Amniotic stem cell (primary cell): ENCODE data around the gene MRAS.
"Not testable (repeated sequence)": the region's sequence is repeated elsewhere in the genome, so short reads cannot be mapped to it uniquely, and the experiment has no call there.

Source experiments
- DNase-seq: peaks from one replicate; lab custom pipeline; 2025; lab: John Stamatoyannopoulos, UW

Gene MRAS

DNA sequence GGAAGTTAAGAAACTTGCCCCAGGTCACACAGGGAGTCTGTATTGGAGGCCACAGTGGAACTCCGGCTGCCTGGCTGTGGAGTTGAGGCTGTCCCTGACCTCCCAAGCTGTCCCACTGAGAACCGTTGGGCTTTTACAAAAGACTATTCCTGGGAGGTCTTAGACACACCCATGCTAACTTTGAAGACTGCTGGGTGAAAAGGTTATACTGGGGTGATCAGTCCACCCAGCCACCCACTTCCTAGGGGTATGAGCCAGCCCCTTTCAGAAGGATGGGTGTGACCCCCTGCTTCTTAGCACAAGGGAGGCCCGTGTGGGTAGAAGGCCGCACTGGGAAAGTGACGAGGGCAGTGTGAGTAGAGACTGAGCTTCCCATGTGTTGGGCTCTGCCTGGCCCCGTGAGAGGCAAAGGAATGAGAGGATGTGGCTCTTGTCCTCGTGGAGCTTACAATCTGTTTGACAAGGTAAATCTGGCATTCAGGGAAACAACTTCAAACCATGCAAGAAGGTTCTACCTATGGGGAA, 19.0 kb downstream of the MRAS start:
- DNase-seq, result no peak

DNA sequence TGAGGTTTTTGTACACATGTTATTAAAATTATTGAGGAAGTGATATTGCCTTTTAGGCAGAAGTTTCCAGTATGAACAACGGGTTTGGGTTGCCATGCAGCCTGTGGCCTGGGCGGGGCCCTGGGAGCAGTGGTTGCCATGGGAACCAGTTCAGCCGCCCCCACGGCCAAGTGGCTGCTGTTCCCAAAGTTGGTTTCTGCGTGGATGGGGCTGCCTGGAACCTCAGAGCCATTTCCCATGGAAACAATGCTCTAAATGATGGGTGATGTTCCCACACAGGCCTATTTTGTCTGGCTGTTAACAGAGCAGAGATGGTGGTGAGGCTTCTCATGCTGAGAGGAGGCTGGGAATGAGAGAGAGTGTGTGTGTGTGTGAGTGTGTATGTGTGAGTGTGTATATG, 19.5 kb downstream of the MRAS start:
- no peak for DNase-seq

DNA sequence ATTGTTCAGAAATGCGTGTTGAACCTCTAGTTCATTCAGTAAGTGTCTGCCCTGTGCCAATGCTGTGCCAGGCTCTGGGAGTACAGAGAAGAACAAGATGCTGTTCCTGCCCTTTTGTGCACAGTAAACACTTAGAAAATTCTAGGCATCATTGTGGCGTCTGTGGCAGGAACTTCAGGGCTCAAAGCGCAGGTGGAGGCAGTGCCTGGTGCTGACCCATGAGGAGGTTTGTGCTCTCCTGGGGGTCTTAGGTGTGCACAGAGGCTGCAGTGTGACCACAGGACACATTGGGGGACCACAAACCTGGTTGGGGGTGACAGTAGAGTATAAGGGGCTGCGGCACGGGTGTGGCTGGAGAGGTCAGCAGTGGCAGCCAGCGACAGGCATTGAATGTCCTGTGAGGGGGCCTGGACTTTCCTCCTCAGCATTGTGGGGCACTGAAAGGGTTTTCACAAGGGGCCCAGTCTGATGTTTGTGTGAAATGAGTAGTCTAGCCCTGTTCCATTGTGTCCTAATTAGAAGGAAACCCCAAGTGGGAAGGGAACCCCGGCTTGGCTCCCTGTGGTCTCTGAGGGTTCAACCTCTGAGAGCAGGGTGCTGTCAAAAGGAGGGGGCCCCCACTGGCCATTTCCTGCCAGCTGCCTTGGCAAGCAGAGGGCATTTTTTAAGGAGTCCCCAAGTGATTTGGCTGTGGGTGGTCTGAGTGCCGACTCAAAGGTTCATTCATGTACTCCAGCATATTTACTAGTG, 20.9 kb downstream of the MRAS start:
- no peak for DNase-seq

DNA sequence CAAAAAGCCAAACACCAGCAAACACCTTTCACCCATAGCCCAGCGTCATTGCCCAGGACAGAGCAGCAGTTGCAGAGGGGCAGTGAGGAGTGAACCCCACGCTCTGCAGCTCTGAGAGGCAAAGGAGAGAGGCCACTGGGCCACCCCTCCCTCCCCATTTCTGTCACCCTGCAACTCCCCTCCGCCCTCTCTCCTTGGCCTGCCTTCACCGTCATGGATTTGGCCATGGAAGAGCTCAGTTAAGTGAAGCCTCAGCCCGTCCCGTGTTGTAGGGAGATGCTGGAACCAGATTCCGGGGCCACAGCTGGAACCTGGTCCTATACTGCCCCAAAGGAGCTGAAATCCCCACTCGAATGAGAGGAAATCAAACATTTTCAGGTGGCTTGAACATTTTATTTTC, 21.9 kb downstream of the MRAS start:
- DNase-seq, result no peak

DNA sequence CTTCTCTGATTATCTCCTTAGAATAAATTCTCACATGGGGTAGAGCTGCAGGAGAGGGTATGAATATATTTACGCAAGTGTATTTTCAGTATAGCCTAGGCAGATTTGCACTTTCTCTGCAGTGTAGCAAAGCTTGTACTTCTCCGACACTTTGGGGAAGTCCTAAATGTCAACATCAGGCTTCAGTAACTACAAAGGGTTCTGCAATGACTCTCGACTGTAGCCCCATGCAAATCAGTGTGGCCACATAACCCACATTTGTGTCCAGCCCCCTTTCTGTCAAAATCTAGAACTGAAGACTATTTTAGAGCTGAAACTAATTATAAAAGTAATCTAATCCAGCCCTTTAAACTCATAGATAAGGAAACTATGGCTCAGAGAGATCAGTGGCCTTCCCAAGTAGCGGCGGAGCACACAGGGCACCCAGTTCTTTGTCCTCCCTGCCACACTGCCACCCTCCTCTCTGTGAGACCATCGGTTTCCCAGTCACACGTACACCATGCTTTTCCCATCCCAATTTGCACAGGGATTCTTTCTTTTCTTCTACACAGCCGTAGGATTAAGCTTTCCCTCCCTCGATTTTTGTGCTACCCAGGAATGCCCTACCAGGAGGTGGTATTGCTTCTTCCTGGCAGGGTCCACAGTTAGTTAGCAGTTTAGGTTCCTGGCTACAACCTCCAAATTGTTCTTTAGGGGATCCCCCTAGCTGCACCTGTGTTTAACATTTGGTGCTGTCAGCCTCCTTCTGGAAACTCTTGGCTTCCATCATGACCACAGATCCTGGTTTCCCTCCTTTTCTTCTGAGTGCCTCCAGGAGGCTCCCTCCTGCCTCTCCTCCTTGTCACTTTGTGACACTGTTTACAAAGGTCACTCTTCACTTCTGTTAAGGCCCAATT, 22.9 kb downstream of the MRAS start:
- DNase-seq, result no peak

DNA sequence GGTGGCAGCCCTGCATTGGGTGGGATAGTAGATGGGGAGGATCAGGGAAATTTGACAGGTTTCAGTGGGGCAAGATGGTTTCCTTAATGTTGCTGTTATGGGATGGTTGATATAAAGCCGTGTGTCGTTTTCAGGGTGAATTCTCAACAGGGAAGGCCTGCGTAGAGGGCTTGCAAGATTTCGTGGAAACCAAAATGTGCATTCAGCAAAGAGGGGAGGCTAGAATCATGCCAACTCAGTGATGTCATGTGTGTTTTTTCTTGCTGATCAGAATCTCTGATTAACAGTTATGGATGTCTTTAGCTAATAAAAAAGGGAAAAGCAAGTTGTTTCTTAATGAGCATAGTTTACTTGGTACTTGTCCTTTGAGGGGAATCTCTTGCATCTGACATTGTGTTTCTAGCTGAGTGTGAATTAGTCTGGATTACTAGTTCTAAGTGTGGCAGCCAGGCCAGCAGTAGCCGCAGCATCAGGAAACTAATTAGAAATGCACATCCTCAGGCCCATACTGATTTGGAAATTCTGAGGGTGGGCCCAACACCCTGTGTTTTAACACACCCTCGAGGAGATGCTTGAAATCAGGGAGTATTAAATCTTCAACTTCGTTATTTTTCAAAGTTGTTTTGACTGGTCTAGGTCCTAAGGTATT, 24.8 kb downstream of the MRAS start:
- no peak for DNase-seq

DNA sequence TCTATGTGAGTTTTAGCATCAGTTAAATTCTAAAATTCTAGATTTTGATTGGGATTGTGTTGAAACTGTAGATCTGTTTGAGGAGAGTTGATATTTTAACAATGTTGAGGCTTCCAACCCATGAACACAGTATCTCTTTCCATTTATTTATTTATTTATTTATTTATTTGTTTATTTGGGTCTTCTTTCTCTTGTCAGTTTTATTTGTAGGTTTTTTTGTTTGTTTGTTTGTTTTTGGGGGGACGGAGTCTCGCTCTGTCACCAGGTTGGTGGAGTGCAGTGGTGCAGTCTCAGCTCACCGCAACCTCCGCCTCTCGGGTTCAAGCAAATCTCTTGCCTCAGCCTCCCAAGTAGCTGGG, 25.3 kb downstream of the MRAS start:
- no peak for DNase-seq

DNA sequence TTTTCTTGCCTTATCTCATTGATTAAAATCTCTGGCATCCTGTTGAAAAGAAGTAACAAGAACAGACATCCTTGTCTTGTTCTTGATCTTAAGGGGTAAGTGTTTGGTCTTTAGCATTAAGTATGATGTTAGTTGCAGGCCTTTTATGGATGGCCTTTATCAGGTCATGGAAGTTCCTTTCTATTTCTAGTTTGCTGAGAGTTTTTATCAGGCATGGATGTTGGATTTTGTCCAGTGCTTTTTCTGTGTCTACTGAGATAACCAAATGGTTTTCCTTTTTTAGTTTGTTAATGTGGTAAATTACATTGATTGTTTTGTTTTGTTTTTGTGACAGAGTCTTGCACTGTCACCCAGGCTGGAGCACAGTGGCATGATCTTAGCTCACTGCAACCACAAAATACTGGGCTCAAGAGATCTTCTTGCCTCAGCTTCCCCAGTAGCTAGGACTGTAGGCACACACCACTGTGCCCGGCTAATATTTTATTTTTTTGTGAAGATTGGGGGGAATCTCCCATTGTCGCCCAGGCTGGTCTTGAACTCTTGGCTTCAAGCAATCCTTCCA, 26.3 kb downstream of the MRAS start:
- no peak for DNase-seq

DNA sequence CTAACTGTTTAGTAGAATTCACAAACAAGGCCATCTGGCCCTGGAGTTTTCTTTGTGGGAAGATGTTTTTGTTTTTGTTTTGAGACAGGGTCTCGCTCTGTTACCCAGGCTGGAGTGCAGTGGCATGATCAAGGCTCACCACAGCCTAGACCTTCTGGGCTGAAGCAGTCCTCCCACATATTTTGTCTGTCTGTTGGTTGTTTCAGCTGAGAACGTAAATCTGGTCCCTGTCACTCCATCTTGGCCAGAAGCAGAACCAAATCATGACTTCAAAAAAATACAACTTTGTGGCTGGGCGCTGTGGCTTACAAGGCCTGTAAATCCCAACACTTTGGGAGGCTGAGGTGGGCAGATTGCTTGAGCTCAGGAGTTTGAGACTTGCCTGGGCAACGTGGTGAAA, 27.1 kb downstream of the MRAS start:
- DNase-seq, result no peak

DNA sequence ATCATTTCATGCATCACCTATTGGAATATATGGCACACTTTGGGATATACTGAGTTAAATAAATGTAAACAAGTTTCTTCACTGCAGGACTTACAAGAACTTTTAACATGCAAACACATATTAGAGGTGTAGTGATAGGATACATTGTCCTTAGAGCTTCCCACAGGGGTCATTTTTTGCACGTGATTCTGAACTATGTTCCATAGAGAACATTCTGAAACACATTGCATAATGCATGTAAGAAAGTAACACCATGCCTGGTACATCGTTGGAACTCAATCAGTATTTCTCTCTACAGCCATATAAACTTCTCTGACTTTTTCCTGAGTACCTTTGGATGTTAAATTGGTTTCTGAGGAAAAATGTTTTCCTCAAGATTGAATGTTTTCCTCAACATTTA, 28.3 kb downstream of the MRAS start:
- DNase-seq, result no peak

DNA sequence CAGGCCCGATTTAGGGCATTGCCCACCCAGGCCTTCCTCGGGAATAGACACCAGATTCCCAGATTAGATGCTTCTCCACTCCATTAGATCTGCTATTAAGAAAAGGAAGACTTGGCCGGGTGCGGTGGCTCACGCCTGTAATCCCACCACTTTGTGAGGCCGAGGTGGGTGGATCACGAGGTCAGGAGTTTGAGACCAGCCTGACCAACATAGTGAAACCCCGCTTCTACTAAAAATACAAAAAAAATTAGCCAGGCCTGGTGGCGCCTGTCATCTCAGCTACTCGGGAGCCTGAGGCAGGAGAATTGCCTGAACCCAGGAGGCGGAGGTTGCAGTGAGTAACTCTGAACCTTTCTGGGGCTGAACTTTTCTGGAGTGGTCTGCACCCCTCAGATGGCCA, 28.8 kb downstream of the MRAS start:
- not testable (repeated sequence) for DNase-seq

DNA sequence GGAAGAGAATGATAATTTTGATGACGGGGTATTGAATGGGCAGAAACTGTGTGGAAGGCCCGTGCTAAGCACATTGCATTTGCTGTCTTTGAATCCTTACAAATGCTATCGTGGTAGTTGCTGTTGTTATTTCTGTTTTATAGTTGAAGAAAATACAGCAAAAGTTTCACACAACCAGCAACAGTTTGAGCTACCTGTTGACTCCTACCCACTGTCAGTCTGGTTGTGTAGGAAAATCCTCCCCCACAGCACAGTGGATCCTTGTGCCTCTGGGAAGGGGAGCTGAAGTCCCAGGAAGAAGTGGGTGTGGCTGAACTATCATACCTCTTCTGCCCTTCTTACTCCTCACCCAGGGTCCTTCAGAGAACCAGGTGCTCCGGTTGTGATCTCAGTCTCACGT, 29.4 kb downstream of the MRAS start:
- no peak for DNase-seq

DNA sequence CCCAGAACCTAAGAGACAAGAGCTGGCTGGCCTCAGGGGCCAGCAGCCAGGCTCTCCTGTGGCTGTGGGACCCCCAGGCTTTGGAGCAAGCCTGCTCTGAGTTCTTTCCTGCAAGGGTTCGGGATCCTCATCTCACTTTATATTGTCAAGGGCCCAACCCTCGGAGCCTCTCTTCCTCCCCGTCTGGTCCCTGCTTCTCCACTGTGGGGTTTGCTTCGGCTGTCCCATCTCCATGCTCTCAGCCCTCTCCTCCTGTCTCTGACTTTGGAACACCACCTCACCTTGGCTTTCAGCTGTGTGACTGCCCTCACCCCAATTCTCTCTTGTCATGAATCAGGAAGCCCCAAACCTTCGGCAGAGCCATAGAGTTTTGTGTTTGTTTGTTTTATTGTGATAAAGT, 30.0 kb downstream of the MRAS start:
- DNase-seq, result no peak

DNA sequence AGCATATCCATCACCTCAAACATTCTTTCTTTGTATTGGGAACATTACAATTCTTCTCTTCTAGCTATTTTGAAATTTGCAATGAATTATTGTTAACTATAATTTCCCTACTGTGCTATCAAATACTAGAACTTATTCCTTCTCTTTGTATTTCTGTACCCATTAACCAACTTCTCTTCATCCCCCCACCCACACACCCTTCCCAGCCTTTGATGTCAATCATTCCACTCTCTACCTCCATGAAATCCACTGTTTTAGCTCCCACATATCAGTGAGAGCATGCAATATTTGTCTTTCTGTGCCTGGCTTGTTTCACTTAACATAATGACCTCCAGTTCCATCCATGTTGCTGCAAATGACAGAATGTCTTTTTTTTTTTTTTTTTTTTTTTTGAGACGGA, 30.6 kb downstream of the MRAS start:
- DNase-seq, result no peak

DNA sequence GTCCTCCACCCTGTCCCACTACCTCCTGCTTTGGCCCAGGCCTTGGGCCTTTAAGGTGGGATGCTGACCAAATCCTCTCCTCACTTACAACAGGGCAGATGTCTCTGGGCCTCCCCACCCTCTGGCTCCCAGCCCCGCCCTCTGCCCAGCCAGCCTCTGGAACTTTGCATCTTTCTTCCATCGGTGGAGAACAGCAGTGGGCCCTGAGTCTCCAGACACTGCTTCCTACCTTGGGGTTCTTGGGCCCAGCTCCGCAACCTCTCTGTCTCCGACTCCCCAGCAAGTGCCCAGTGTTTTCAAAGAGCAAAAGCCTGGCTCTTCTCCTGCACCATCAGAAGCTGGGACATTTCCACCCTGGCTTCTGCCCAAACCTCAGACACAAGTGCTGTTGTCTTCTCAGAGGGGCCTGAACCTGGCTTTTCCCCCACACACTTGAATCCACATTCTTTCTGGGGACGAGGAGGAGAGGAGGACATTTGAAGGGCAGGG, 33.1 kb downstream of the MRAS start:
- DNase-seq, result no peak

DNA sequence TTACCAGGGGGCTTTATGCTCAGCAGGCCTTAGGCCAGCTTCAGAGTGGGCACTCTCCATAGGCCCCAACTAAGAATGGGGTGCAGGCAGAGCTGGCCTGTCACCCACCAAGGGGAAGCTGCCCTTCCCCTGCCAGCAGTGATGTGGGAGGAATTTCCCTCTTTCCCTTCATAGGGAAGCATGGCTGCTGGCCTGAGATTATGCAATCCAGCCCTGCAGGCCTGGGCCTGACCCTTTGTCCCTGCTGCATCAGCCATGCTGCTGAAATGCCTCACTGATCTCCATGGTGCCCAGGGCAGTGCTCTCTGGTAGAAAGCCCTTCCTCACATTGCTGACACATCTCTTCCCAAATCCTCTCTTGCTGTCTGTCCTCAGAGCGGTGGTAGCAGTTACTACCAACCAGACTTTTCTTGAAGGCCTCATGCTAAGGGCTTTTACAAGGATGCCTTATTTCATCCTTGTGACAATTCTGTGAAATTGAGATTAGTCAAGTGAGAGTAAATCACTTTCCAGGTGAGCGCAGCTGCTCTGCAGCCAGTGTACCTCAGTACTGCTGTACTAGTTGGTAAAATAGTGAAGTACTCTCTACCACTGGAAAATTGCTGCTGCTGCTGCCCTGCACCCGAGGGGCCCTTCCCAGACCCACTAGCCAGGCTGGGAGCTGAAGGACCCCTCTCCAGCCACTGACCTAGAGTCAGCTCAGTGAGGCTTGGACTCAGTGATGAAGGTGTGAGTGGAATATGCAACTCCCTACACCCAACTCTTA, 33.8 kb downstream of the MRAS start:
- no peak for DNase-seq

DNA sequence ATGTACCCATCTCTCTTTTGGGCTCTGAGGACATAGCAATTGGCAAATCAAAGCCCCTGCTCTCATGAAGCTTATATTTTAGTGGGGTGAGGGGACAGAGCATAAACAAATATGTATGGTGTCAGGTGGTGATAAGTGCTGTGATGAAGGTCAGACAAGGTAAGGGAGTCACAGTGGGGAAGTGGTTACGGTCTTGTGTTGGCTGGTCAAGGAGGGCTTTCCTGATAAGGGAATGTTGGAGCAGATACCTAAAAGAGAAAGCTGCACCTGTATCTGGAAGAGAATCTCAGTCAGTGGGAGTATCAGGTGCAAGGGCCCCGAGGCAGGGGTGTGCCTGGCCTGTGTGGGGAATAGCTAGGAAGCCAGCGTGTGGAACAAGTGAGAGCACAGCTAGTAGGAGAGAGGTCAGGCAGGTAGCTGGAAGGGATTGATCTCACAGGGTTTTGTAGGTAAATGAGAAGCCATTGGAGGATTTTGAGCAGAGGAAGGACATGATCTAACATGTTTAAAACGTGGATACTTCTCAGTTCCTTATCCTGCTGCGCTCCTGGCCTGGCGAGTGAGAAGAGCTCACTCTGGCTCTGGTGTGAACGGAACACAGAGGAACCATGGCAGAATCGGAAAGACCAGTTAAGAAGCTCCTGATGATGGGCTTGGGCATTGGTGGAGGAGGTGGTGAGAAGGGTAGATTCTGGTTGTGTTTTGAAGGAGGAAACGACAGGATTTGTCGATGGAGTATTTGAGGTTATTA, 35.5 kb downstream of the MRAS start:
- no peak for DNase-seq

DNA sequence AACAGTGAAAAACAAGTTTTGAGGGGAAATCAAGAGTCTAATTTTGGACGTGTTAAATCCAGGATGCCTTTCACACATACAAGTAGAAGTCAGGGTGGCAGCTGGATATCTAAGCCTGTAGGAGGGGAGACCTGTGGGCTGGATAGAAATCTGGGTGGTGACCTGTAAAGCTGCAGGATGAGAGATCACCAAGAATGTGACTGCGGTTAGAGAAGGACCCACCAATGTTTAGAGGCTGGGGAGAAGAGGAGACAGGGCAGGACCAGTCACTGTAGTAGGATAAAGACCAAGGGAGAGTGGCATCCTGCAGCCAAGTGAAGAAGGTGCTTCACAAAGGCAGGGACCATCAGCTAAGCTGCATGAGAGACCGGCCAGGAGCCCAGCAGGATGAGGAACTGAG, 36.2 kb downstream of the MRAS start:
- no peak for DNase-seq

DNA sequence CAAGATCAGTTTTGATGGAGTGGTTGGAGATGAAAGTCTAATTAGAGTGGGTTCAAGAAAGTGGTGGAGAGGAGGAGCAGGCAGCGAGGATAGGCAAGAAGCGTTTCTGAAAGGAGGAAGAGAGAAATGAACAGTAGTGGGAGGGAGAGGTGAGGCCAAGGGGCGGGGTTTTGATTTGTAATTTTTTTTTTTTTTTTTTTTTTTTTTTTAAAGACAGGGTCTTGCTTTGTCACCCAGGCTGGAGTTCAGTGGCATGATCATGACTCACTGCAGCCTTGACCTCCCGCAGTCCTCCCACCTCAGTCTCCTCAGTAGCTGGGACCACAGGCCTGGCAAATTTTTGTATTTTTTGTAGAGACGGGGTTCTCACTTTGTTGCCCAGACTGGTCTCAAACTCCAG, 36.6 kb downstream of the MRAS start:
- DNase-seq, result no peak

DNA sequence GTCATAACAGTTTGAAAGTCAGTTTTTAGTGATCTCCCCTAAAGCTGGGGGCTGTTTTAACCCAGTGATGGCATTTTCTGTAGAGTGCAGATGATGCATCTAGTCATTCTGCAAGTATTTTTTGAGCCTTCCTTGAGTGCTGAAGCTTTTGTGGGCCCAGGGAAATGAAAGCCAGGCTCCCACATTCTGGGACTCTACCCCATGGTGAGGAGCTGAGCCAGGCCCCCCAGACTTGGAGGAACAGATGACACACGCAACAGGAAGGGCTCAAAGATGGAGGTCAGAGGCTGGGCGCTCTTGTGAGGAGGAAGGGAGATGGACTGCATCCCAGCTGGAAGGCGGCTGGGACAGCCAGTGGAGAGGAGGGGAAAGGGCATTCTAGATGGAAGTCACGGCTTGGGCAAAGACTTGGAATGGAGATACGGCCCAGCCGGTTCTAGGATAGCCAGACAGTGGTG, 40.8 kb downstream of the MRAS start:
- DNase-seq, result no peak
